GM10248 (cell line): ENCODE data around the gene RUSC2.

Experiments used
- CTCF ChIA-PET: fragments of 300-600 bp; sonication (Branson Sonifier 250); formaldehyde crosslinking; extraction: SDS; loops from one replicate; lab custom pipeline; 2021; ENCODE audit warnings: antibody characterized with exemption; lab: Yijun Ruan, JAX
- POLR2A ChIA-PET: fragments of 350-650 bp; sonication (Branson Sonifier 250); formaldehyde crosslinking; extraction: SDS; loops from one replicate; lab custom pipeline; 2020; ENCODE audit warnings: antibody characterized with exemption; lab: Yijun Ruan, JAX
- DNase-seq: peaks from one replicate; pipeline ENCODE4 v3.0.0; 2012; ENCODE audit errors: extremely low spot score
- TF ChIP-seq, protein P1 (sequence below): IDR thresholded peaks from 2 replicates; pipeline ENCODE4 v1.5.1; 2012; ENCODE audit warnings: mild to moderate bottlenecking, low read depth; ENCODE audit errors: extremely low read depth, missing control alignments, control extremely low read depth

RUSC2 gene, protein sequence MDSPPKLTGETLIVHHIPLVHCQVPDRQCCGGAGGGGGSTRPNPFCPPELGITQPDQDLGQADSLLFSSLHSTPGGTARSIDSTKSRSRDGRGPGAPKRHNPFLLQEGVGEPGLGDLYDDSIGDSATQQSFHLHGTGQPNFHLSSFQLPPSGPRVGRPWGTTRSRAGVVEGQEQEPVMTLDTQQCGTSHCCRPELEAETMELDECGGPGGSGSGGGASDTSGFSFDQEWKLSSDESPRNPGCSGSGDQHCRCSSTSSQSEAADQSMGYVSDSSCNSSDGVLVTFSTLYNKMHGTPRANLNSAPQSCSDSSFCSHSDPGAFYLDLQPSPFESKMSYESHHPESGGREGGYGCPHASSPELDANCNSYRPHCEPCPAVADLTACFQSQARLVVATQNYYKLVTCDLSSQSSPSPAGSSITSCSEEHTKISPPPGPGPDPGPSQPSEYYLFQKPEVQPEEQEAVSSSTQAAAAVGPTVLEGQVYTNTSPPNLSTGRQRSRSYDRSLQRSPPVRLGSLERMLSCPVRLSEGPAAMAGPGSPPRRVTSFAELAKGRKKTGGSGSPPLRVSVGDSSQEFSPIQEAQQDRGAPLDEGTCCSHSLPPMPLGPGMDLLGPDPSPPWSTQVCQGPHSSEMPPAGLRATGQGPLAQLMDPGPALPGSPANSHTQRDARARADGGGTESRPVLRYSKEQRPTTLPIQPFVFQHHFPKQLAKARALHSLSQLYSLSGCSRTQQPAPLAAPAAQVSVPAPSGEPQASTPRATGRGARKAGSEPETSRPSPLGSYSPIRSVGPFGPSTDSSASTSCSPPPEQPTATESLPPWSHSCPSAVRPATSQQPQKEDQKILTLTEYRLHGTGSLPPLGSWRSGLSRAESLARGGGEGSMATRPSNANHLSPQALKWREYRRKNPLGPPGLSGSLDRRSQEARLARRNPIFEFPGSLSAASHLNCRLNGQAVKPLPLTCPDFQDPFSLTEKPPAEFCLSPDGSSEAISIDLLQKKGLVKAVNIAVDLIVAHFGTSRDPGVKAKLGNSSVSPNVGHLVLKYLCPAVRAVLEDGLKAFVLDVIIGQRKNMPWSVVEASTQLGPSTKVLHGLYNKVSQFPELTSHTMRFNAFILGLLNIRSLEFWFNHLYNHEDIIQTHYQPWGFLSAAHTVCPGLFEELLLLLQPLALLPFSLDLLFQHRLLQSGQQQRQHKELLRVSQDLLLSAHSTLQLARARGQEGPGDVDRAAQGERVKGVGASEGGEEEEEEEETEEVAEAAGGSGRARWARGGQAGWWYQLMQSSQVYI (N-terminal part only)

DNA sequence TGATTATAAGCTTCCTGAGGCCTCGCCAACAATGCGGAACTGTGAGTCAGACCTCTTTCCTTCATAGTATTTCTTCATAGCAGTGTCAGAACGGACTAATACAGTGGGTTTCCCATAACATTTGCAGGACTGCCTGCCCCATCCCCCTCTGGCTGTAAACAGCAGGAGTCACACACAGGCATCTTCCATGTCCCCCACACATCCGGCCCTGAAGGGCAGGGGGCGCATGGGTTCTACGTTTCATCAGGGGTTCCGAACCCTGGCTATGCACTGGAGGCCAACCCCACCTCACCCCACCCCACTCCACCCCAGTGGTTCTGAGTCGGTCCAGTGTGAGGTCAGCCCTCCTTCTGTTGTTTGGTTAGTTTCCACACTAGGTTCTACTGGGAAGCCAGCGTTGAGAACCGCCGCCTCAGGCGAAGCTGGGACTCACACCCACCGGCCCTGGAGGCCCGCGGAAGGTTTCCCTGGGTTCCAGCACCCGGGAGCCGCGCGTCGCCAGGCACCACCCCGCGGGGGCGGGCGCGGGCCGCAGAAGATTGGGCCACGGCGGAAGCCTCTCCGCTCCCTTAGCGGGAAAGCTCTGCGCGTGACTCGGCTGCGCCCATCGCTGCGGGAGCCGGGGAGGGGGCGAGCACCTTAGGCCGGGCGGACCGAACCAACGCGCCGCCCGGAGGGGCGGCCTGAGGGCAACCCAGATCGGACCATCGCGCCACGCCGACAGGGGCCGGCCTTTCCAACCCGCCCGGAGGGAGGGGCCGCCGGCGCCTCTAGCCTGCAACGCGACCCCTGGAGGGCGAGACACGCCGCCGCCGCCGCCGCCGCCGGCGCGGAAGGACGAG, at the start of gene RUSC2:
Gene RUSC2 (plus strand): TSS at position 799 of the 842 bp plus-strand sequence. CDS start 56,411 bp downstream, outside the sequence.
- CTCF ChIA-PET: interaction anchor here (0.8 kb wide), 1 partner anchor 590 kb away, joined by 3 read pairs; no protein-coding TSS in a partner anchor
- TF ChIP-seq, protein P1, sequence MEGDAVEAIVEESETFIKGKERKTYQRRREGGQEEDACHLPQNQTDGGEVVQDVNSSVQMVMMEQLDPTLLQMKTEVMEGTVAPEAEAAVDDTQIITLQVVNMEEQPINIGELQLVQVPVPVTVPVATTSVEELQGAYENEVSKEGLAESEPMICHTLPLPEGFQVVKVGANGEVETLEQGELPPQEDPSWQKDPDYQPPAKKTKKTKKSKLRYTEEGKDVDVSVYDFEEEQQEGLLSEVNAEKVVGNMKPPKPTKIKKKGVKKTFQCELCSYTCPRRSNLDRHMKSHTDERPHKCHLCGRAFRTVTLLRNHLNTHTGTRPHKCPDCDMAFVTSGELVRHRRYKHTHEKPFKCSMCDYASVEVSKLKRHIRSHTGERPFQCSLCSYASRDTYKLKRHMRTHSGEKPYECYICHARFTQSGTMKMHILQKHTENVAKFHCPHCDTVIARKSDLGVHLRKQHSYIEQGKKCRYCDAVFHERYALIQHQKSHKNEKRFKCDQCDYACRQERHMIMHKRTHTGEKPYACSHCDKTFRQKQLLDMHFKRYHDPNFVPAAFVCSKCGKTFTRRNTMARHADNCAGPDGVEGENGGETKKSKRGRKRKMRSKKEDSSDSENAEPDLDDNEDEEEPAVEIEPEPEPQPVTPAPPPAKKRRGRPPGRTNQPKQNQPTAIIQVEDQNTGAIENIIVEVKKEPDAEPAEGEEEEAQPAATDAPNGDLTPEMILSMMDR: no peak
- DNase-seq: peak; percentile 43
- POLR2A ChIA-PET: no interaction called here

- no peak for DNase-seq
- POLR2A ChIA-PET: no interaction called here
- CTCF ChIA-PET: interaction anchor here (1.0 kb wide), 1 partner anchor 33 kb away, joined by 3 read pairs; no protein-coding TSS in a partner anchor
- TF ChIP-seq, protein P1: no peak
Measured at GRCh38 chr9:35446012-35446411, 43.9 kb upstream of the RUSC2 start.

- TF ChIP-seq, protein P1: no peak
- POLR2A ChIA-PET: no interaction called here
- no peak for DNase-seq
- CTCF ChIA-PET: interaction anchor here (1.0 to 1.4 kb wide), 3 partner anchors 13 to 549 kb away, joined by 3 read pairs; partner anchors contain the start of gene ATOSB
Measured at GRCh38 chr9:35448496-35448895, 41.4 kb upstream of the RUSC2 start.

- no peak for DNase-seq
Measured at GRCh38 chr9:35452481-35452880, 37.4 kb upstream of the RUSC2 start.

GRCh38 chr9:35453786-35454185, 36.1 kb upstream of the RUSC2 start:
- TF ChIP-seq, protein P1: no peak
- ChIA-PET CTCF (no interaction called here), POLR2A (no interaction called here)
- DNase-seq: no peak

More at GRCh38 chr9:35452481-35452880, 37.4 kb upstream of the RUSC2 start:
- TF ChIP-seq, protein P1: no peak
- ChIA-PET POLR2A (no interaction called here), CTCF (interaction anchor here (1.0 to 1.6 kb wide), 3 partner anchors 9 to 15 kb away, joined by 4 to 5 read pairs (median 4); no protein-coding TSS in a partner anchor)
